K562 (cell line): ENCODE measurements around the gene ARHGAP18. TPM values are rescaled to one million over a fixed set of nuclear protein-coding genes. Genes with fewer than 3 reads are reported as not detected.
A peak's percentile ranks its signal among the peaks of the same experiment; 100 is the strongest.

Source experiments
- BCOR ChIP-seq: fragments of 450-650 bp; IDR thresholded peaks from 2 replicates; pipeline ENCODE4 v1.6.1; 2016
- CBFA2T3 ChIP-seq: fragments of 450-650 bp; IDR thresholded peaks from 2 replicates; pipeline ENCODE4 v1.6.1; 2017
- KLF16 ChIP-seq: IDR thresholded peaks from 2 replicates; pipeline ENCODE4 v1.6.1; 2016; ENCODE audit warnings: antibody characterized with exemption
- NKRF ChIP-seq: fragments of 450-650 bp; IDR thresholded peaks from 2 replicates; pipeline ENCODE4 v1.6.1; 2016; ENCODE audit warnings: borderline replicate concordance
- PBX2 ChIP-seq, 2 experiments: IDR thresholded peaks in 1 of 2; conservative IDR thresholded peaks in 1 of 2; 2 replicates each; pipeline ENCODE4 v1.6.1; 2016; ENCODE audit warnings: low read depth in 2 of 2, mild to moderate bottlenecking in 1 of 2, missing compliant biosample characterization in 1 of 2, missing genetic modification characterization in 1 of 2, moderate library complexity in 1 of 2
- POLR2H ChIP-seq: IDR thresholded peaks from 2 replicates; pipeline ENCODE4 v1.6.1; 2016; ENCODE audit warnings: missing genetic modification characterization, low read depth, mild to moderate bottlenecking, control low read depth, missing compliant biosample characterization, moderate library complexity
- THAP7 ChIP-seq: fragments of 250-450 bp; sonication (Bioruptor Pico); IDR thresholded peaks from 2 replicates; pipeline ENCODE4 v1.5.0; 2021
- ZBTB43 ChIP-seq: sonication (generic); formaldehyde crosslinking; IDR thresholded peaks from 2 replicates; pipeline ENCODE4 v1.8.0; 2023; ENCODE audit warnings: mild to moderate bottlenecking, missing genetic modification reagents
- ZNF134 ChIP-seq: fragments of 250-450 bp; sonication (Bioruptor Pico); conservative IDR thresholded peaks from 2 replicates; pipeline ENCODE4 v1.4.0; 2020
- polyA plus RNA-seq, 8 experiments: library from polyadenylated mRNA; depleted of rRNA in 4 of 8; stranded (reverse) in 5 of 8; unstranded in 3 of 8; fragments of >200 nt; fragmentation: Nextera tagmentation in 2 of 8; fragmentation: Illumina TruSeq in 1 of 8; extraction: Ambion mirVana in 2 of 8; extraction: Trizol in 1 of 8; gene quantifications; 2 replicates each; pipeline versions ENCODE4 v1.2.1 to v1.2.3, GENCODE V29; 2011 to 2014; ENCODE audit warnings: inconsistent platforms in 1 of 8, missing spikeins in 1 of 8
- total RNA-seq, 7 experiments: library from RNA; depleted of rRNA in 6 of 7; stranded (reverse); fragments of >200 nt in 6 of 7; fragmentation: Illumina TruSeq in 2 of 7; extraction: Trizol in 2 of 7; gene quantifications; 2 replicates each; pipeline versions ENCODE4 v1.2.1 to v1.2.3, GENCODE V29; 2011 to 2021; ENCODE audit warnings: low replicate concordance in 1 of 7

The ARHGAP18 gene
- total and polyA plus RNA-seq, 9 of the 15 experiments (the other 6 are each of a cell fraction or from before 2014, with no cell fraction given), result 13.3 to 29.7 (median 21.1) TPM

DNA sequence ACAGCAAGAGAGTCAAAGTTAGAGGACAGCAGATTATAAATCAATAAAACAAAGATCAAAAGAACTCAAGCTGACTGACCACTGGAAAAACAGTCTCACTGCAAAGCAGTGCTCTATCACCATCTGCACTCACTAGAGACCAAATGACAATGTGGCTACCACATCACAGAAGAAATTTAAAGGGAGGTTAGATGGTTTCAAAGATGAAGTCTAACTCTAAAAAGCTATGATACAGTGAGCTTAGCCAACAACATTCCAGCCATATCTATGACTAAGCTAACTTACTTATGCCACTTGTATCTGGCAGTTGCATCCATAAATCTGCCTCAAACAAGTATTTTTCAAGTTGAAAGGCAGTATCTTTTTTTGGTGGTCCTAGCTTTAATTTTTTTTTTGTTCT, 68.6 kb downstream of the ARHGAP18 start (continued):
- no peak for TF ChIP-seq NKRF
- no peak for TF ChIP-seq BCOR
- TF ChIP-seq POLR2H (tag), result no peak
- no peak for TF ChIP-seq ZBTB43 (CRISPR knock-in tag)
- no peak for TF ChIP-seq PBX2 (CRISPR knock-in tag; IDR thresholded peaks at IDR 0.05; ENCODE audit: low read depth)
- TF ChIP-seq PBX2 (tag; conservative IDR thresholded peaks at IDR 0.05; ENCODE audit: low read depth), result peak; percentile 72; the same call in 1 of the 2 replicates
- TF ChIP-seq THAP7 (CRISPR knock-in tag), result no peak
- 0 out of 2 replicates have a peak, but pooled peaks have one; percentile 11 for TF ChIP-seq CBFA2T3
- TF ChIP-seq ZNF134, result no peak
- no peak for TF ChIP-seq KLF16
